Measurements from ENCODE around the gene AFF3. TPM values are rescaled to one million over a fixed set of nuclear protein-coding genes. Genes with fewer than 3 reads are reported as not detected.

The AFF3 gene
- total and polyA plus RNA-seq, 2 experiments from 2014 or later = 7.3 to 7.8 TPM

GRCh38 chr2:99890568-99891427 is 251.6 kb downstream of the AFF3 start:
- Histone ChIP-seq H3K27ac (no peak overlapping the region), H3K36me3 (replicated peaks; ENCODE audit: insufficient read depth, low read depth) (no peaks in the 10 kb centered on the region), H4K20me1 (ENCODE audit: insufficient read depth, poor library complexity, severe bottlenecking) (no peaks in the 10 kb centered on the region)

GRCh38 chr2:99888617-99889016 is 253.8 kb downstream of the AFF3 start:
- no peaks in the 10 kb centered on the region for H3K4me1 ChIP-seq (ENCODE audit: insufficient read depth)
- H3K79me2 ChIP-seq = no peaks in the 10 kb centered on the region
- WGBS (ENCODE audit: low lambda C conversion rate, missing lambda C conversion rate) = 82% methylated on average over 5 of the region's 5 CpGs
- H3K9me3 ChIP-seq (ENCODE audit: low read depth) = no peaks in the 10 kb centered on the region
- no peaks in the 10 kb centered on the region for H4K20me1 ChIP-seq (ENCODE audit: insufficient read depth, poor library complexity, severe bottlenecking)
- no peak for DNase-seq (ENCODE audit: low spot score)
- no peak overlapping the region for H3K27ac ChIP-seq
- H2AFZ ChIP-seq = no peak overlapping the region
- H3K4me2 ChIP-seq = no peak overlapping the region
- no peak overlapping the region for H3K4me3 ChIP-seq
- TF ChIP-seq EZH2 (IDR thresholded peaks at IDR 0.05; ENCODE audit: borderline replicate concordance) (no peak), EZH2phosphoT487 (IDR thresholded peaks at IDR 0.05; ENCODE audit: low read depth, severe bottlenecking, unreplicated experiment) (no peak), CTCF (IDR thresholded peaks at IDR 0.05; ENCODE audit: poor library complexity) (no peak)
- no peaks in the 10 kb centered on the region for H3K27me3 ChIP-seq
- H3K9me2 ChIP-seq (replicated peaks; ENCODE audit: insufficient read depth) = no peaks in the 10 kb centered on the region
- H3K36me3 ChIP-seq (replicated peaks; ENCODE audit: insufficient read depth, low read depth) = no peaks in the 10 kb centered on the region

More at GRCh38 chr2:99890568-99891427, 251.6 kb downstream of the AFF3 start:
- H3K9me3 ChIP-seq (ENCODE audit: low read depth) = no peaks in the 10 kb centered on the region
- H3K4me2 ChIP-seq = no peak overlapping the region
- H3K4me1 ChIP-seq (ENCODE audit: insufficient read depth) = no peaks in the 10 kb centered on the region
- TF ChIP-seq EZH2 (IDR thresholded peaks at IDR 0.05; ENCODE audit: borderline replicate concordance) (no peak), EZH2phosphoT487 (IDR thresholded peaks at IDR 0.05; ENCODE audit: low read depth, severe bottlenecking, unreplicated experiment) (no peak), CTCF (IDR thresholded peaks at IDR 0.05; ENCODE audit: poor library complexity) (no peak)
- H3K27me3 ChIP-seq = no peaks in the 10 kb centered on the region
- WGBS (ENCODE audit: low lambda C conversion rate, missing lambda C conversion rate) = 75% methylated on average over 10 of the region's 10 CpGs
- DNase-seq (ENCODE audit: low spot score) = no peak
- no peak overlapping the region for H2AFZ ChIP-seq
- no peak overlapping the region for H3K4me3 ChIP-seq
- H3K9me2 ChIP-seq (replicated peaks; ENCODE audit: insufficient read depth) = no peaks in the 10 kb centered on the region
- H3K79me2 ChIP-seq = no peaks in the 10 kb centered on the region

- TF ChIP-seq EZH2 (IDR thresholded peaks at IDR 0.05; ENCODE audit: borderline replicate concordance) = no peak
- no peak overlapping the region for H3K4me2 ChIP-seq
- no peaks in the 10 kb centered on the region for H3K9me3 ChIP-seq (ENCODE audit: low read depth)
- peaks cover 15% of the 10 kb centered on the region for H3K4me1 ChIP-seq (ENCODE audit: insufficient read depth)
- no peak for DNase-seq (ENCODE audit: low spot score)
- H2AFZ ChIP-seq = no peak overlapping the region
- H3K27ac ChIP-seq = no peak overlapping the region
- no peaks in the 10 kb centered on the region for H3K27me3 ChIP-seq
- no peaks in the 10 kb centered on the region for H3K9me2 ChIP-seq (replicated peaks; ENCODE audit: insufficient read depth)
- no peaks in the 10 kb centered on the region for H3K36me3 ChIP-seq (replicated peaks; ENCODE audit: insufficient read depth, low read depth)
- 97% methylated on average over 3 of the region's 3 CpGs for WGBS (ENCODE audit: low lambda C conversion rate, missing lambda C conversion rate)
- H3K4me3 ChIP-seq = no peak overlapping the region
- H3K79me2 ChIP-seq = no peaks in the 10 kb centered on the region
- no peaks in the 10 kb centered on the region for H4K20me1 ChIP-seq (ENCODE audit: insufficient read depth, poor library complexity, severe bottlenecking)
Measured at GRCh38 chr2:99886418-99886817, 256.0 kb downstream of the AFF3 start.

- Histone ChIP-seq H3K79me2 (no peaks in the 10 kb centered on the region), H3K27me3 (no peaks in the 10 kb centered on the region), H3K4me3 (no peak overlapping the region), H3K4me2 (no peak overlapping the region), H4K20me1 (ENCODE audit: insufficient read depth, poor library complexity, severe bottlenecking) (no peaks in the 10 kb centered on the region), H3K9me3 (ENCODE audit: low read depth) (no peaks in the 10 kb centered on the region), H3K9me2 (replicated peaks; ENCODE audit: insufficient read depth) (no peaks in the 10 kb centered on the region), H2AFZ (no peak overlapping the region), H3K4me1 (ENCODE audit: insufficient read depth) (peaks cover 23% of the 10 kb centered on the region), H3K36me3 (replicated peaks; ENCODE audit: insufficient read depth, low read depth) (no peaks in the 10 kb centered on the region), H3K27ac (no peak overlapping the region)
- TF ChIP-seq CTCF (IDR thresholded peaks at IDR 0.05; ENCODE audit: poor library complexity) (no peak), EZH2 (IDR thresholded peaks at IDR 0.05; ENCODE audit: borderline replicate concordance) (no peak), EZH2phosphoT487 (IDR thresholded peaks at IDR 0.05; ENCODE audit: low read depth, severe bottlenecking, unreplicated experiment) (no peak)
- DNase-seq (ENCODE audit: low spot score) = no peak
- WGBS (ENCODE audit: low lambda C conversion rate, missing lambda C conversion rate) = 90% methylated on average over 4 of the region's 4 CpGs
Measured at GRCh38 chr2:99883358-99883757, 259.0 kb downstream of the AFF3 start.

All from hepatocyte (in vitro differentiated cells).